ENCODE data around the gene P3H2.
A peak's percentile ranks its signal among the peaks of the same experiment; 100 is the strongest.

The P3H2 gene

GRCh38 chr3:190040145-190040544, 80.6 kb downstream of the P3H2 start:
- TF ChIP-seq POLR2A (IDR thresholded peaks at IDR 0.05; ENCODE audit: extremely low read depth, insufficient read length) (no peak), MYC (IDR thresholded peaks at IDR 0.05; ENCODE audit: low read depth, low read length) (no peak)
- TF ChIP-seq, protein P1, sequence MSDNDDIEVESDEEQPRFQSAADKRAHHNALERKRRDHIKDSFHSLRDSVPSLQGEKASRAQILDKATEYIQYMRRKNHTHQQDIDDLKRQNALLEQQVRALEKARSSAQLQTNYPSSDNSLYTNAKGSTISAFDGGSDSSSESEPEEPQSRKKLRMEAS (IDR thresholded peaks at IDR 0.05; ENCODE audit: low read depth, low read length) = no peak
- TF ChIP-seq, protein P2, sequence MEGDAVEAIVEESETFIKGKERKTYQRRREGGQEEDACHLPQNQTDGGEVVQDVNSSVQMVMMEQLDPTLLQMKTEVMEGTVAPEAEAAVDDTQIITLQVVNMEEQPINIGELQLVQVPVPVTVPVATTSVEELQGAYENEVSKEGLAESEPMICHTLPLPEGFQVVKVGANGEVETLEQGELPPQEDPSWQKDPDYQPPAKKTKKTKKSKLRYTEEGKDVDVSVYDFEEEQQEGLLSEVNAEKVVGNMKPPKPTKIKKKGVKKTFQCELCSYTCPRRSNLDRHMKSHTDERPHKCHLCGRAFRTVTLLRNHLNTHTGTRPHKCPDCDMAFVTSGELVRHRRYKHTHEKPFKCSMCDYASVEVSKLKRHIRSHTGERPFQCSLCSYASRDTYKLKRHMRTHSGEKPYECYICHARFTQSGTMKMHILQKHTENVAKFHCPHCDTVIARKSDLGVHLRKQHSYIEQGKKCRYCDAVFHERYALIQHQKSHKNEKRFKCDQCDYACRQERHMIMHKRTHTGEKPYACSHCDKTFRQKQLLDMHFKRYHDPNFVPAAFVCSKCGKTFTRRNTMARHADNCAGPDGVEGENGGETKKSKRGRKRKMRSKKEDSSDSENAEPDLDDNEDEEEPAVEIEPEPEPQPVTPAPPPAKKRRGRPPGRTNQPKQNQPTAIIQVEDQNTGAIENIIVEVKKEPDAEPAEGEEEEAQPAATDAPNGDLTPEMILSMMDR (IDR thresholded peaks at IDR 0.05; ENCODE audit: low read depth, low read length) = no peak

GRCh38 chr3:190038050-190038933, 82.4 kb downstream of the P3H2 start:
- no peak overlapping the region for H3K4me3 ChIP-seq (ENCODE audit: low read depth, low read length)
- TF ChIP-seq, protein P1 (IDR thresholded peaks at IDR 0.05; ENCODE audit: low read depth, low read length) = no peak
- TF ChIP-seq POLR2A (IDR thresholded peaks at IDR 0.05; ENCODE audit: extremely low read depth, insufficient read length) = no peak
- TF ChIP-seq, protein P2 (IDR thresholded peaks at IDR 0.05; ENCODE audit: low read depth, low read length) = no peak
- no peak for TF ChIP-seq MYC (IDR thresholded peaks at IDR 0.05; ENCODE audit: low read depth, low read length)
- peak; percentile 3 for DNase-seq (ENCODE audit: low read depth)

More at GRCh38 chr3:190040145-190040544, 80.6 kb downstream of the P3H2 start:
- H3K4me3 ChIP-seq (ENCODE audit: low read depth, low read length) = no peak overlapping the region
- no peak for DNase-seq (ENCODE audit: low read depth)

GRCh38 chr3:190036631-190037030, 84.1 kb downstream of the P3H2 start:
- TF ChIP-seq, protein P2 (IDR thresholded peaks at IDR 0.05; ENCODE audit: low read depth, low read length) = no peak
- no peak for TF ChIP-seq MYC (IDR thresholded peaks at IDR 0.05; ENCODE audit: low read depth, low read length)
- TF ChIP-seq POLR2A (IDR thresholded peaks at IDR 0.05; ENCODE audit: extremely low read depth, insufficient read length) = no peak
- TF ChIP-seq, protein P1 (IDR thresholded peaks at IDR 0.05; ENCODE audit: low read depth, low read length) = no peak
- H3K4me3 ChIP-seq (ENCODE audit: low read depth, low read length) = no peak overlapping the region
- DNase-seq (ENCODE audit: low read depth) = no peak

- no peak overlapping the region for H3K4me3 ChIP-seq (ENCODE audit: low read depth, low read length)
- TF ChIP-seq, protein P1 (IDR thresholded peaks at IDR 0.05; ENCODE audit: low read depth, low read length) = no peak
- TF ChIP-seq MYC (IDR thresholded peaks at IDR 0.05; ENCODE audit: low read depth, low read length) = no peak
- no peak for TF ChIP-seq POLR2A (IDR thresholded peaks at IDR 0.05; ENCODE audit: extremely low read depth, insufficient read length)
- TF ChIP-seq, protein P2 (IDR thresholded peaks at IDR 0.05; ENCODE audit: low read depth, low read length) = no peak
- DNase-seq (ENCODE audit: low read depth) = no peak
Measured at GRCh38 chr3:190034446-190034845, 86.3 kb downstream of the P3H2 start.

DNA sequence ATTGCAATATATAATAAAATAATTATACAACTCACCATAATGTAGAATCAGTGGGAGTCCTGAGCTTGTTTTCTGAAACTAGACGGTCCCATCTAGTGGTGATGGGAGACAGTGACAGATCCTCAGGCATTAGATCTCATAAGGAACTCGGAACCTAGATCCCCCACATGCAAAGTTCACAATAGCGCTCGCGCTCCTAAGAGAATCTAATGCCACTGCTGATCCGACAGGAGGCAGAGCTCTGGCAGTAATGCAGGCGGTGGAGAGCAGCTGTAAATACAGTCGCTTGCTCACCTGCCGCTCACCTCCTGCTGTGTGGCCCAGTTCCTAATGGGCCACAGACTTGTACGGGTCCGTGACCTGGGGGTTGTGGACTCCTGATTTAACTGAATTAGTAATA, 87.8 kb downstream of the P3H2 start:
- no peak for DNase-seq (ENCODE audit: low read depth)
- no peak overlapping the region for H3K4me3 ChIP-seq (ENCODE audit: low read depth, low read length)
- TF ChIP-seq POLR2A (IDR thresholded peaks at IDR 0.05; ENCODE audit: extremely low read depth, insufficient read length) (no peak), MYC (IDR thresholded peaks at IDR 0.05; ENCODE audit: low read depth, low read length) (no peak)
- TF ChIP-seq, protein P1 (IDR thresholded peaks at IDR 0.05; ENCODE audit: low read depth, low read length) = no peak
- TF ChIP-seq, protein P2 (IDR thresholded peaks at IDR 0.05; ENCODE audit: low read depth, low read length) = no peak

Measured in NB4 (cell line).